Neural progenitor cell (in vitro differentiated cells): ENCODE data around the gene TLE3.

Source experiments
- CTCF ChIP-seq: fragments of 200-600 bp; sonication (generic); IDR thresholded peaks from 2 replicates; pipeline ENCODE4 v1.5.1; 2017; ENCODE audit warnings: antibody characterized with exemption, mild to moderate bottlenecking
- EZH2phosphoT487 ChIP-seq: fragments of 200-600 bp; sonication (generic); IDR thresholded peaks from 2 replicates; pipeline ENCODE4 v1.6.1; 2017; ENCODE audit warnings: antibody characterized with exemption

- TF ChIP-seq CTCF, result no peak
- TF ChIP-seq EZH2phosphoT487, result no peak
Observed at GRCh38 chr15:70023064-70023768, 74.5 kb downstream of the TLE3 start.
